Activated gamma-delta T cell treated with anti-CD3 and anti-CD28 coated beads, Interleukin-2, amount 50 U/mL, for 16 hours (primary cell): ENCODE data around the gene ATP1B2.

Source experiments
- DNase-seq: peaks from one replicate; pipeline ENCODE4 v3.0.0-alpha.2; 2020; ENCODE audit warnings: low read depth

Gene ATP1B2

DNA sequence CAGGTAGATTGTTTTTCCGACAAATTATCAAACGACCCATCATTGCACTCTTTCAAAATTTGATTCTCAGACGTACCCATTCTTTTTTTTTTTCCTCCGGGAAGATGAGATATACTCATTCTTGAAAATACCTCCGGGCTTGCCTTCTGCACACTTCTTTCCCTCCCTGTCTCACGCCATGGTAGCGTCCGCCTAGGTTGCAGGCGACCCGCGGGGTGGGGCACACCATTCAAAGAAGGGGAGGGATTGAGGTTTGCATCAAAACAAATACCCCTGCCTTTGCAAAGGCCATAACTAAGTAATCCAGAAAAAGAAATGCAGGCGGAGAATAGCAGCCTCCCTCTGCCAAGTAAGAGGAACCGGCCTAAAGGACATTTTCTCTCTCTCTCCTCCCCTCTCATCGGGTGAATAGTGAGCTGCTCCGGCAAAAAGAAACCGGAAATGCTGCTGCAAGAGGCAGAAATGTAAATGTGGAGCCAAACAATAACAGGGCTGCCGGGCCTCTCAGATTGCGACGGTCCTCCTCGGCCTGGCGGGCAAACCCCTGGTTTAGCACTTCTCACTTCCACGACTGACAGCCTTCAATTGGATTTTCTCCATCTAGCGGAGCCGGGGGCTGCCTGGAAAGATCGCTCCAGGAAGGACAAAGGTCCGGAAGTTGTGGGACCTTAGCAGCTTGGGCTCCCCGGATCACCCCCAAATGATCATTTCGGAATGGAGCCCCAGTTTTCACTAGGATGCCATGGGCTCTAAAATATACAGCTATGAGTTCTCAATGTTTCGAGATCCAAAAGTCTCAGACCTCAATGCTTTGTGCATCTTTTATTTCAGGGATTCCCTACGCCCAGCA is 35.7 kb downstream of the ATP1B2 start:
- peak; percentile 70 for DNase-seq

DNA sequence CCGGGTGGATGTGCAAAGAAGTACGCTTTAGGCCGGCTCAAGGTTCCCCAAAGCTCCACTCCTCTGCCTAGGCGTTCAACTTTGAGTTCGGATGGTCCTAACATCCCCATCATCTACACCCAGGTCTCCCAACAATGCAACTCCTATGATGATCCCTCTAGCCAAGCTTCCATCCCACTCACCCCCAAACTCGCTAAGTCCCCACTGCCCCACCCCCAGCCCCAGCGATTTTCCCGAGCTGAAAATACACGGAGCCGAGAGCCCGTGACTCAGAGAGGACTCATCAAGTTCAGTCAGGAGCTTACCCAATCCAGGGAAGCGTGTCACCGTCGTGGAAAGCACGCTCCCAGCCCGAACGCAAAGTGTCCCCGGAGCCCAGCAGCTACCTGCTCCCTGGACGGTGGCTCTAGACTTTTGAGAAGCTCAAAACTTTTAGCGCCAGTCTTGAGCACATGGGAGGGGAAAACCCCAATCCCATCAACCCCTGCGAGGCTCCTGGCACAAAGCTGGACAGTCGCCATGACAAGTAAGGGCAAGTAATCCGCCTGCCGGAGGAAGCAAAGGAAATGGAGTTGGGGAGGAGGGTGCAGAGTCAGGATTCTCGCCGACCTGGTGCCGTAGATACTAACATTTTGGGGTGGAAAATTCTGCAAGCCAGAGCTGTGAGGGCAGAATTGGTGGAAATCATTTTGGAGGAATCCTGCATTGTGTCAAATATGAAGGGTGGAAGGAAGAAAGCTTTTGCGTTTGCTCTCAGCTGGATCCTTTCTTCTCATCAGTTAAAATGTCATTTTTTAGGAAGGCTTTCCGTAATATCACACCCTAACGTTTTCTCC is 36.6 kb downstream of the ATP1B2 start, which contains the start of gene TP53:
Gene TP53 (minus strand): TSS at position 419 of the 836 bp plus-strand sequence. CDS start 10,896 bp downstream, outside the sequence.
- DNase-seq, result peak; percentile 84

DNA sequence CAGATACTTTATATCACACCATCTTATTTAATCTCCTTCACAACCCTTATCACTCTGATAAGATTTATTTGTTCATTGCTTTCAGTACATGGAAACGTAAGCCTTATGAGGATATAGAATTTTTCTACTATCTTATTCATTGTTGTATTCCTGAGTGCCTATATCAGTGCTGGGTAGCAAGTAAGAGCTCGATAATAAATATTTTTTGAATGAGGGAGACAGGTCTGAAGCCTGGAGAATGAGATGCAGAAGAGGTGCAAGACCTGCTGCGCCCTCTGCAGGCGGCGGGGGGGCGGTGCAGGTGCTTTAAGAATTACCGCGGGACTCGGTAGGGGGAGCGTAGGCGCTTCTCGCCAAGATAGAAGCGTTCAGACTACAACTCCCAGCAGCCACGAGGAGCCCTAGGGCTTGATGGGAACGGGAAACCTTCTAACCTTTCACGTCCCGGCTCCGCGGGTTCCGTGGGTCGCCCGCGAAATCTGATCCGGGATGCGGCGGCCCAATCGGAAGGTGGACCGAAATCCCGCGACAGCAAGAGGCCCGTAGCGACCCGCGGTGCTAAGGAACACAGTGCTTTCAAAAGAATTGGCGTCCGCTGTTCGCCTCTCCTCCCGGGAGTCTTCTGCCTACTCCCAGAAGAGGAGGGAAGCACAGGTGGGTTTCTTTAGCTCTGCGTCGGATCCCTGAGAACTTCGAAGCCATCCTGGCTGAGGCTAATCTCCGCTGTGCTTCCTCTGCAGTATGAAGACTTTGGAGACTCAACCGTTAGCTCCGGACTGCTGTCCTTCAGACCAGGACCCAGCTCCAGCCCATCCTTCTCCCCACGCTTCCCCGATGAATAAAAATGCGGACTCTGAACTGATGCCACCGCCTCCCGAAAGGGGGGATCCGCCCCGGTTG is 37.4 kb downstream of the ATP1B2 start, which contains the start of gene WRAP53:
Gene WRAP53 (plus strand): TSS at position 570 of the 900 bp plus-strand sequence. CDS start 172 bp downstream, at position 742.
- peak; percentile 94 for DNase-seq

DNA sequence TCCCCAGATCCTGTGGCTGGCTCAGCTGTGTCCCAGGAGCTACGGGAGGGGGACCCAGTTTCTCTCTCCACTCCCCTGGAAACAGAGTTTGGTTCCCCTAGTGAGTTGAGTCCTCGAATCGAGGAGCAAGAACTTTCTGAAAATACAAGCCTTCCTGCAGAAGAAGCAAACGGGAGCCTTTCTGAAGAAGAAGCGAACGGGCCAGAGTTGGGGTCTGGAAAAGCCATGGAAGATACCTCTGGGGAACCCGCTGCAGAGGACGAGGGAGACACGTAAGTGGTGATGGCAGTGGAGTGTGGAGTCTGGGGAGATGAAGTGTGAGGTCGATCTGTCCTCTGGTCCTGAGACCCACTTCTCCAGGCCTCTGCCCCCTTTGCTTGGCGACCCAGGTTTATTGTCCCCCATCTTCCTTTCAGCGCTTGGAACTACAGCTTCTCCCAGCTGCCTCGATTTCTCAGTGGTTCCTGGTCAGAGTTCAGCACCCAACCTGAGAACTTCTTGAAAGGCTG is 38.1 kb downstream of the ATP1B2 start:
- no peak for DNase-seq

DNA sequence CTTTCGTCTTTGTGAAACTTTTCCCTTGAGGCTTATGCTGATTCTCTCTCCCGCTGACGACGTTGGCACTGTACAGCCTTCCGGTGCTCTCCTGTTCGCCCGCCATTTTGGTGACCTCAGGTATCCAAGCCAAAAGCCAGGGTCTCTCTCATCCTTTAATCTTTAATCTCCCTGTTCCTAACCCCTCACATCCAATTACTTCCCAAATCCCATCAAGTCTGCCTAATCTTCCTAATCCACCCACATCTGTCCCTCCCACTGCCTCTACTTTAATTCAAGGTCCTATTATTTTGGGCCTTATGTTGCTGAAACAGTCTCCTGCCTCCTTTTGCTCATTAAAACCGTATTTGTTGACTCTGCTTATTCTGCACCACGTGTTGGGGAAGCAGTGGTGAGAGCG is 44.9 kb downstream of the ATP1B2 start:
- DNase-seq, result no peak

DNA sequence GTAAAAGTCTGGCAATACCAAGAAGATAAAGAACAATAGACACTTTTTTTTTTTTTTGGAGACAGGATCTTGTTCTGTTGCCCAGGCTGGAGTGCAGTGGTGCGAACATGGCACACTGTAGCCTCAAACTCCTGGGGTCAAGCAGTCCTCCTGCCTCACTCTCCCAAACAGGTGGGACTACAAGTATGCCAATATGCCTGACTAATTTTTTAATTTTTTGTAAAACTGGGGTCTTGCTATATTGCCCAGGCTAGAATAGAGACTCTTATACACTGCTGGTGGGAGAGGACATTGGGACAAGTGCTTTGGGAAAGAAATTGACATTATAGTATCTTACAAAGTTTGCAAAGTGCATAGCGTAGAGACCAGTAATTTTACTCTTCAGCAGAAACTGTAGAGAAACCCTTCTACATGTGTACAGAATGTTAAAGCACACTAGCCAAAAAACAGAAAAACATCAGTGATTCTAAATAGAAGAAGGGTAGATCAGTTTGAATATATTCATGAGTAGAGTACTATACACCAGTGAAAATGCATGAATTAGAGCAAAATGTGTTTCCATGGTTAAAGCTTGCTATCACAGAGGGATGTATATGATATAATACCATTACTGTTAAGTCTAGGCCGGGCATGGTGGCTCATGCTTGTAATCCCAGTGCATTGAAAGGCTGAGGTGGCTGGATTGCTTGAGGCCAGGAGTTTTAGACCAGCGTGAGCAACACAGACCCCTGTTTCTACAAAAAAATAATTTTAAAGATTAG is 47.3 kb downstream of the ATP1B2 start:
- DNase-seq, result no peak

DNA sequence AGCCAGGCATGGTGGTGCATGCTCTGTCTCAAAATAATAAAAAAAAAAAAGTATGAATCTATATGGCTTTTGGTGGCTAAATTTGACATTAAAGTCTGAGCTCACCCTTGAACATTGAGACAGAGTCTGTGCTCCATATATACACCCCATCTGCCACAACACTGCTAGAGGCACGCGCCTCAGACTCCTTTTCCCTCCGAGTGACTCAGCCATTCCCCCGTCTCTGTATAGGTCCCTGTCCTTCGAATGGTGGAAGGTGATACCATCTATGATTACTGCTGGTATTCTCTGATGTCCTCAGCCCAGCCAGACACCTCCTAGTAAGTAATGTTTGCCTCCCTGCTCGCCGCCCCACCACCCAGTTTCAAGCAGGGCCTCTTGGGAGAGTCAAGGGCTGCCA is 49.8 kb downstream of the ATP1B2 start:
- no peak for DNase-seq

DNA sequence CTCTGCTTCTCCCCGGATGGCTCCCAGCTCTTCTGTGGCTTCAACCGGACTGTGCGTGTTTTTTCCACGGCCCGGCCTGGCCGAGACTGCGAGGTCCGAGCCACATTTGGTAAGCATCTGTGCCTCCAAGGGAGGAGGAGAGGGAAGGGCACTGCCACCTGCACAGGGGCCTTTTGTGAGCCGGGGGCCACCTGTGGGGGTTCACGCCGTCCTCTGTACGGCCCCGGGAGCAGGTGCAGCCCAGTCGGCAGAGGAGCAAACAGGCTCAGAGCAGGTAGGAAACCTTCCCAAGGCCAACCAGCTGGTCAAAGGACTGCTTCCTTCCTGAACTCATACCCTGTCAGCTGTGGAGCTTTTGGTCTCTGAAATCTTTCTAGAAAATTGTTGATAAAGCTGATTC is 51.0 kb downstream of the ATP1B2 start:
- no peak for DNase-seq

DNA sequence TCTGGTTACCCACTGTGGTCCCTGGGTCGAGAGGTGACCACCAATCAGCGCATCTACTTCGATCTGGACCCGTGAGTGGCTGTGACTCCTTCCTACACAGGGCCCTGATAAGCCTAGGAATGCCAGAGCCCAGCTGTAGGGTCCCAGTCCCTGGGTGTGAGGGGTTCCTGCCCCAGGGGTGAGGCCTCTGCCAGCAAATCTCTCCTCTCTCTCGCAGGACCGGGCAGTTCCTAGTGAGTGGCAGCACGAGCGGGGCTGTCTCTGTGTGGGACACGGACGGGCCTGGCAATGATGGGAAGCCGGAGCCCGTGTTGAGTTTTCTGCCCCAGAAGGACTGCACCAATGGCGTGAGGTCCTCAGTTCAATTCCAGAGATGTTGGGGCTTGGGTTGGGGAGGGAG is 52.0 kb downstream of the ATP1B2 start:
- no peak for DNase-seq

DNA sequence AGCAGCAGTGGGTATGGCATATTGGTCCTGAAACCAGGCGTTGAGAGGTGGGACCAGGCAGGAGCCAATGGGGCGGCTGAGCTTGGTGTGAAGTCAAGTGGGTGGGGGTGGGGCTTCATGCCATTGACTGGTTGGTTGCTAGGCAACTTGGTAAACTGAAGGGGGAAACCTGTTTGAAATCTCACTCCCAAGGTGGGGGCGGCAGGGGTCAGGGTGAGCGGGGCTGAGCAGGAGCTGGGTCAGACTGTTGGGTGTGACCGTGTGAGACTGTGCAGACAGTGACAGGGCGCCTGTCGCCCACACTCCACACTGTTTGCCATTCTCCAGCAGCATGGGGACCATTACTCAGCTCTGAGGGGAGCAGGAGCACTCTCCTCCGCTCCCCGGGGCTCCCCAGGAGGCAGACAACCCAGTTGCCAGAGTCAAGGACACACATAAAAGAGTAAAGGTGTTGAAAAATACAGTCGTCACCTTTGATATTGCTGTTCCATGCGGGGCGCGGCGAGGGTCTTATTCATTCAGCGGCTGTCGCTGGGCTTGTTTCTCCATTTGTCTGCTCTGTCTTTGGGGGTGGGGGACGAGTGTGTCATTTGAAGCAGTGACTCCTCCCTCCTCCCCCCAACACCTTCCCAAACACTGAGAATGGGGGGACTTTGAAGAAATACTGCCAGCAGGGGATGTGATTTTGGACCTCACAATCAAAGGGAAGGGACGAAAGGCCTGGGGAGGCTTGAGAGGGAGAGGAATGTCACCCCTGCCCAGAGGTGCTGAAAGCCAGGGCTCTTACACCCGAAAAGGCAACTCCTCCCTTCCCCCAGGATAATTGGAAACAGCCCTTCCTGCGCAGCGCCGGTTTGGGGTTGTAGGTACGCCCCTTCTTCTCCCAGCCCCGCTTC is 53.1 kb downstream of the ATP1B2 start:
- DNase-seq, result no peak

DNA sequence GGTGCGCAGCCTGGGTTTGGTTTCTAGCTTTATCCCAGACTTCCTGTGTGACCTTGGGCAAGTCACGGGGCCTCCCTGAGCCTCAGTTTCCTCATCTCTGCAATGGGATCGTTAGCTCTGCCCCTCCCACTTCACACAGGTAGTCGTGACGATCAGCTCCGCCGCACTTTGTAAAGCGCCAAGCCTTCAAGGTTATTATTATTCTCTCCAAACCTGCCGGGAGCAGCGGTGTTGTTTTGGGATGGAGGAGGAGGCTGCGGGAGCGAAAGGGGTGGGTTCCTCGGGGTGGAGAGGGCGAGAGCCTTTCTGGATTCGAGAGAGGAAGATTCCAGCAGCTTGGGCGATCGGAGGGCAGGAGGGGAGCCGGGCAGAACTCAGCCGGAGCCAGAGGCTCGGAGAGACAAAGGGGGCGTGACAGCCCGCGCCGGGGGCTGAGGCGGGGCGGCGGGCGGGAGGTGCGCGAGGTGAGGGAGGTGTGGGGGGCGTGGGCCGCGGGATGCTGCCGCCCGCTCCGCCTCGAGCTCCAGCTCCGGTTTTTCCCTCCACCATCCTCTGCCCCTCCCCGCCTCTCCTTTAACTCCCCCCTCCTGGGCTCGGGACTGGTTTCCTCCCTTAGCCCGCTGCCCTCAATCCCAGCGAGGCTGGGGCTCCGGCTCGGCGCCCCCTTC is 54.0 kb downstream of the ATP1B2 start, which contains the start of gene EFNB3:
Gene EFNB3 (plus strand): TSS at position 602 of the 668 bp plus-strand sequence. CDS start 397 bp downstream, outside the sequence.
- DNase-seq, result no peak

DNA sequence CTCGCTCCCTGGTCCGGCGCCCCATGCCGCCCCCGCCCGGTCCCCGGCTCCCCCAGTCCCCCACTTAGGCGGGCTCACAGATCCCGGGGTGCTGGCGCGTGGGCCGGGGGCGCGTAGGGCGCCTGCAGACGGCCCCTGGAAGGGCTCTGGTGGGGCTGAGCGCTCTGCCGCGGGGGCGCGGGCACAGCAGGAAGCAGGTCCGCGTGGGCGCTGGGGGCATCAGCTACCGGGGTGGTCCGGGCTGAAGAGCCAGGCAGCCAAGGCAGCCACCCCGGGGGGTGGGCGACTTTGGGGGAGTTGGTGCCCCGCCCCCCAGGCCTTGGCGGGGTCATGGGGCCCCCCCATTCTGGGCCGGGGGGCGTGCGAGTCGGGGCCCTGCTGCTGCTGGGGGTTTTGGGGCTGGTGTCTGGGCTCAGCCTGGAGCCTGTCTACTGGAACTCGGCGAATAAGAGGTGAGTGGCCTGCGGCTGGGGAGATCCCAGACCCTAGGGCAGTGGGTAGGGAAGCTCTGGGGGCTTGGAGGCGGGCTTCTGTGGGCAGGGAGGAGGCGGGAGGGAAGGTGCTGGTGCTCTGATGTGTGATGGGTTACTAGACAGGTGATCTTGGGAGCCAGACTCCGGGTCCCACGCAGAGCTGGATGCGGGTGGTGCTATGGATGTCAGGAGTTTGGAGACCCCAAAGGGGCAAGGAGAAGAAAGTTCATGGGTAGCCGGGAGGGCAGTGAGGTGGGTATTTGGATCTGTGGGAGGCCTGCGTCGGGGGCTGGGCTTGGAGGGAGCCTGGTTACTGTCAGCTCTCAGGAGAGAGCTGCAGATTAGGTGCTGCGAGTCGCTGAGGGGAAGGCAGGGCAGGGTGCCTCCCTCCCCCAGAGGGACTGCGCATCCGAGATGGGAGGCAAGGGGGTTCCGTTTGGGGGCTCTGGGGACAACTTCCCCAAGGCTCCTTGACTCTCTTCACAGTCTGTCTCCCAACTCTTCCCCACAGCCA is 54.8 kb downstream of the ATP1B2 start:
- DNase-seq, result no peak

DNA sequence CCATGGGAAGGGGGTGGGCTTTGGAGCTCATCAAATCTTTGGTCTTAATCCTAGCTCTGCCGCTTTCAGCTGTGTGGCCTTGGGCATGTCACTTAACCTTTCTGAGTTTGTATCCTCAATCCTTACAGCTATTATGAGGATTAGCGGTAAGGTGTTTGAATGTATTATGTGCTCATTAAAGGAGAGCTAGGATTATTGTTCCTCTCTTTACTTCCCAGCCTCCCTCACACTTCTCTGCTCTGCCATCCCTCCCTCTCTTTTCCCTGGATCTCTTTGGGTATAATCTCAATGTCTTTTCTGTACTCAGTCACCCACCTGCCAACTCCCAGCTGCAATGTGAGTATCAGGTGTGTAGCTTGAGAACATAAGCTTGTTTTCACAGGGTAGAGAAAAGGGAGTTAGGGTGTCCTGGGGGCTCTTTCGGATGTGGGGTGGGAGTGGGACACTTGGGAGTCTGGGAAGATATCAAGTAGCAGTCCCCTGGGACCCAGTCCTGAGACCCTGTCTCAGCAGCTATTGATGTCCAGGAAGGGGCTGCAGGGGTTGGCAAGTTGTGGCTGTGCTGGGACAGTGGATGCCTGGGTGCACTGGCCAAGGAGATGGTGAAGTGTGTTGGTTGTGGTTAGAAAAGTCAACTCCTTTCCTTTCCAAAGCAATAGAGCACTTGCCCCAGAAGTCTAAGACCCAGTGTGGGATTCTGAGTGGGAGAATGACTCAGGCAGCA is 56.1 kb downstream of the ATP1B2 start:
- no peak for DNase-seq
